ENCODE data around the gene BEGAIN. TPM values are rescaled to one million over a fixed set of nuclear protein-coding genes. Genes with fewer than 3 reads are reported as not detected.

BEGAIN gene
- total RNA-seq, 2 experiments from 2014 or later, result 0.76 TPM; not detected in 1

GRCh38 chr14:100558226-100558625 is 29.0 kb downstream of the BEGAIN start:
- intact Hi-C loops (cut with micrococcal nuclease; ENCODE audit: unreplicated experiment), result no loop called here
- ChIA-PET CTCF (ENCODE audit: unreplicated experiment) (no interaction called here), POLR2A (interaction anchor here (0.6 kb wide), 1 partner anchor 30 kb away, joined by 3 read pairs; no protein-coding TSS in a partner anchor)
- Histone ChIP-seq H4K20me1 (ENCODE audit: insufficient read depth, low read length) (no peaks in the 10 kb centered on the region), H3K79me2 (ENCODE audit: insufficient read depth, low read depth, low read length) (no peaks in the 10 kb centered on the region), H3K4me2 (ENCODE audit: low read length) (no peak overlapping the region), H3K4me1 (ENCODE audit: insufficient read depth, low read length, poor library complexity, severe bottlenecking) (no peaks in the 10 kb centered on the region), H2AFZ (ENCODE audit: low read length) (no peak overlapping the region), H3K9me2 (ENCODE audit: insufficient read depth, low read length) (no peaks in the 10 kb centered on the region), H3K9me3 (ENCODE audit: low read length) (no peaks in the 10 kb centered on the region), H3K36me3 (ENCODE audit: insufficient read depth, low read length) (no peaks in the 10 kb centered on the region), H3K4me3 (ENCODE audit: low read depth, low read length, poor library complexity, severe bottlenecking) (no peak overlapping the region), H3K27ac (ENCODE audit: low read depth, low read length, poor library complexity, severe bottlenecking) (no peak overlapping the region)
- no peak for TF ChIP-seq EZH2phosphoT487 (IDR thresholded peaks at IDR 0.05; ENCODE audit: borderline replicate concordance, low read depth, low read length)
- TF ChIP-seq CTCF (conservative IDR thresholded peaks at IDR 0.05; ENCODE audit: low read length), result no peak
- no peak for DNase-seq (ENCODE audit: low spot score)
- no TSS peak for BruUV-seq (replicated peaks)

- H3K4me3 ChIP-seq (ENCODE audit: low read depth, low read length, poor library complexity, severe bottlenecking), result no peak overlapping the region
- ChIA-PET POLR2A (interaction anchor here (0.6 kb wide), 1 partner anchor 30 kb away, joined by 3 read pairs; no protein-coding TSS in a partner anchor), CTCF (ENCODE audit: unreplicated experiment) (no interaction called here)
- no peak overlapping the region for H3K27ac ChIP-seq (ENCODE audit: low read depth, low read length, poor library complexity, severe bottlenecking)
- H4K20me1 ChIP-seq (ENCODE audit: insufficient read depth, low read length), result no peaks in the 10 kb centered on the region
- no peak overlapping the region for H2AFZ ChIP-seq (ENCODE audit: low read length)
- H3K4me2 ChIP-seq (ENCODE audit: low read length), result no peak overlapping the region
- TF ChIP-seq EZH2phosphoT487 (IDR thresholded peaks at IDR 0.05; ENCODE audit: borderline replicate concordance, low read depth, low read length) (no peak), CTCF (conservative IDR thresholded peaks at IDR 0.05; ENCODE audit: low read length) (no peak)
- no TSS peak for BruUV-seq (replicated peaks)
- no peaks in the 10 kb centered on the region for H3K36me3 ChIP-seq (ENCODE audit: insufficient read depth, low read length)
- intact Hi-C loops (cut with micrococcal nuclease; ENCODE audit: unreplicated experiment), result no loop called here
- no peaks in the 10 kb centered on the region for H3K9me2 ChIP-seq (ENCODE audit: insufficient read depth, low read length)
- H3K4me1 ChIP-seq (ENCODE audit: insufficient read depth, low read length, poor library complexity, severe bottlenecking), result no peaks in the 10 kb centered on the region
- no peaks in the 10 kb centered on the region for H3K9me3 ChIP-seq (ENCODE audit: low read length)
- no peak for DNase-seq (ENCODE audit: low spot score)
- H3K79me2 ChIP-seq (ENCODE audit: insufficient read depth, low read depth, low read length), result no peaks in the 10 kb centered on the region
Observed at GRCh38 chr14:100557658-100558057, 29.6 kb downstream of the BEGAIN start.

GRCh38 chr14:100556936-100557505 is 30.2 kb downstream of the BEGAIN start:
- H3K36me3 ChIP-seq (ENCODE audit: insufficient read depth, low read length), result no peaks in the 10 kb centered on the region
- no peaks in the 10 kb centered on the region for H3K79me2 ChIP-seq (ENCODE audit: insufficient read depth, low read depth, low read length)
- ChIA-PET POLR2A (no interaction called here), CTCF (ENCODE audit: unreplicated experiment) (no interaction called here)
- BruUV-seq (replicated peaks), result no TSS peak
- H3K27ac ChIP-seq (ENCODE audit: low read depth, low read length, poor library complexity, severe bottlenecking), result no peak overlapping the region
- no peaks in the 10 kb centered on the region for H3K9me3 ChIP-seq (ENCODE audit: low read length)
- H2AFZ ChIP-seq (ENCODE audit: low read length), result no peak overlapping the region
- no peak overlapping the region for H3K4me3 ChIP-seq (ENCODE audit: low read depth, low read length, poor library complexity, severe bottlenecking)
- H4K20me1 ChIP-seq (ENCODE audit: insufficient read depth, low read length), result no peaks in the 10 kb centered on the region
- TF ChIP-seq EZH2phosphoT487 (IDR thresholded peaks at IDR 0.05; ENCODE audit: borderline replicate concordance, low read depth, low read length) (no peak), CTCF (conservative IDR thresholded peaks at IDR 0.05; ENCODE audit: low read length) (no peak)
- no peak overlapping the region for H3K4me2 ChIP-seq (ENCODE audit: low read length)
- intact Hi-C loops (cut with micrococcal nuclease; ENCODE audit: unreplicated experiment), result no loop called here
- no peaks in the 10 kb centered on the region for H3K4me1 ChIP-seq (ENCODE audit: insufficient read depth, low read length, poor library complexity, severe bottlenecking)
- no peak for DNase-seq (ENCODE audit: low spot score)
- H3K9me2 ChIP-seq (ENCODE audit: insufficient read depth, low read length), result no peaks in the 10 kb centered on the region
